ENCODE results near the gene RAI14.
"Not testable (repeated sequence)": the region's sequence is repeated elsewhere in the genome, so short reads cannot be mapped to it uniquely, and the experiment has no call there.

Gene RAI14

GRCh38 chr5:34699155-34700077, 43.3 kb downstream of the RAI14 start:
- DNase-seq (ENCODE audit: low spot score), result no peak

DNA sequence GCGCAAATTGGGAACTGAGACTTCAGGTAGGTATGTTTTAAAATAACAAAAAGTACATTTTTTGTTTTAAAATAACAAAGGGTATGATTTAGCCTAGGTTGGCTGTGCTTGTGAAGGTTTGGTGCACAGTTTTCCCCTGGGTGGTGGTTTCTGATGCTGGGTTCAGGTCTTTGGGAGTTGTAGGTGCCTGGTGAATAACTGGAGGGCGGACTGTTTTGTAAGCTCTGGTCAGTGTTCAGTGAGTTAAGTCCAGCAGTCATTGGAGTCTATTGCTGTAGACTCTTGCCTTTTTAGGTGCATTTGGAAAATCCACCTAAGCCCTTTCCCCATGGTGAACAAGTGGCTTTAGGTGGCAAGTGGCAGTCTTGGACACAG, 43.9 kb downstream of the RAI14 start:
- no peak for DNase-seq (ENCODE audit: low spot score)

DNA sequence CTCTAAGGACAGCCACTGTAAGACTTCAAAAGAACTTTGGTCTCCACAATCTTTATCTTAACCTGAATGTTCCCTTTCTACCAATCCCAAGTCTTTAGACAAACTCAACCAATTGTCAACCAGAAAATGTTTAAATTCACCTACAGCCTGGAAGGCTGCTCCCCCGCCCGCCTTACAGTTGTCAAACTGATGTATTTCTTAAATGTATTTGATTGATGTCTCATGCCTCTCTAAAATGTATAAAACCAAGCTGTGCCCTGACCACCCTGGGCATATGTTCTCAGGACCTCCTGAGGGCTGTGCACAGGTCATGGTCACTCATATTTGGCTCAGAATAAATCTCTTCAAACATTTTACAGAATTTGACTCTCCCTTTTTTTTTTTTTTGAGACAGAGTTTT, 45.3 kb downstream of the RAI14 start:
- not testable (repeated sequence) for DNase-seq (ENCODE audit: low spot score)

- no peak for DNase-seq (ENCODE audit: low spot score)
These were observed 47.9 kb downstream of the RAI14 start for GRCh38 chr5:34703767-34704713.

- no peak for DNase-seq (ENCODE audit: low spot score)
These were observed 50.0 kb downstream of the RAI14 start for GRCh38 chr5:34706084-34706483.

GRCh38 chr5:34707451-34708107, 51.5 kb downstream of the RAI14 start:
- no peak for DNase-seq (ENCODE audit: low spot score)

DNA sequence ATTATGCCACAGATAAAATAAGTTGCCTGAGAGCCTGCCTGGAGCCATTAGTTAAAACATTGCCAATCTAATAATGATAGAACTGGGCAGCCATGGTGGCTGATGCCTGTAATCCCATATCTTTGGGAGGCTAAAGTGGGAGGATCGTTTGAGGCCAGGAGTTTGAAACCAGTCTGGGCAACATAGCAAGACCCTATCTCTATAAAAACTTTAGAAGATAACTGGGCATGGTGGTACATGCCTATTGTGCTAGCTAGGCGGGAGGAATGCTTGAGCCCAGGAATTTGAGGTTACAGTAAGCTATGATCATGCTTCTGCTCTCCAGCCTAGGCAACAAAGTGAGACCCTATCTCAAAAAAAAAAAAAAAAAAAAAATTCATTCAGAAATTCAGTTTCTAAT, 52.6 kb downstream of the RAI14 start:
- no peak for DNase-seq (ENCODE audit: low spot score)

DNA sequence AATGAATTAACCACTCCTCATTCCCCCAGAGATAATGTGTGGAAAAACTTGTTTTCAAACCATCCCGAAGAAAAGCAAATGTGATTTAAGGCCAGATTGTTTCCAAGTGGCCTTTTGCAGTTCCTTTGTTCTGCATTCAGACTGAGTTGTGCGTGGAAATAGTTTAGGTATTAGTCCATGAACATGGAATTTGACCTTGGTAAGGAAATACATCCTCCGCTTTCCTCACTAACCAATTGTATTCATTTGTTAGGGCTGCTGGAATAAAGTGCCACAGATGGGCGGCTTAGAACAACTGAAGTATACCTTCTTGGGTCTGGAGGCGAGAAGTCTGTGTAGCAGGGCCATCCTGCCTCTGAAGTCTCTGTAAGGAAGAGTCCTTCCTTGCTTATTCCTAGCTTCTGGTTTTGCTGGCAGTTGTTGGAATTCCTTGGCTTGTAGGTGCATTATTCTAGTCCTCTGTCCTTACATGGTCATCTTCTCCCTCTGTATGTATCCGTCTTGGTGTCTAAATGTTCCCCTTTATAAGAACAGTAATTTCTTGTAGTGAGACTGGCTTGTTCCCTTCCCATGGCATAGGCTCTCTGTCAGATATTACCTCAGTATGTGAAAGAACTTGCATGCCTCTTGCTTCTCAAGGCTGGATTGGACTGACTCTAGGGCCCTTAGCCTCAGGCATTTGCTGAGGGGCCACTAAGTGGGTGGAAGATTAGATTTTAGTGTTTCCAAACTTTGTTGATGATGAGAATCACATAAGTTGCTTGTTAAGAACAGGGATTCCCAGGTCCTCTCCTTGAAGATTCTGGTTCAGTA, 53.9 kb downstream of the RAI14 start:
- no peak for DNase-seq (ENCODE audit: low spot score)

DNA sequence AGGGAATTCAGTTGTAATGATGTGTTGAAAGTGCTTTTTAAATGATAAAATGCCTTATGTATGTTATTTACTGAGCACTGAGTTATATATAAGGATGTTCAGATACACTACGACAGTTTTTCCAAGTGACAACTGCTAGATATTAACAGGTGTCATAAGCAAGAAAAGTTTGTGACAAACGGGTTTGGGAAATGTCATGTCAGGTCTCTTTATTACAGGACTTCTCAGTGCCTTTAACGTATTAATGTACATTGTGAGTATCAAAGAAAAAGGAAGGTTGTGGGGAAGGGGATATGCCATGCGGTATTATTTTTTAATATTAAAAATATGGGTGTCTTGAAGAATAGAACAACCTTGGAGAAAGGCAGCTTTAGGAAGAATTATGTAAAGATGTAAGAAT, 56.4 kb downstream of the RAI14 start:
- DNase-seq (ENCODE audit: low spot score), result no peak

DNA sequence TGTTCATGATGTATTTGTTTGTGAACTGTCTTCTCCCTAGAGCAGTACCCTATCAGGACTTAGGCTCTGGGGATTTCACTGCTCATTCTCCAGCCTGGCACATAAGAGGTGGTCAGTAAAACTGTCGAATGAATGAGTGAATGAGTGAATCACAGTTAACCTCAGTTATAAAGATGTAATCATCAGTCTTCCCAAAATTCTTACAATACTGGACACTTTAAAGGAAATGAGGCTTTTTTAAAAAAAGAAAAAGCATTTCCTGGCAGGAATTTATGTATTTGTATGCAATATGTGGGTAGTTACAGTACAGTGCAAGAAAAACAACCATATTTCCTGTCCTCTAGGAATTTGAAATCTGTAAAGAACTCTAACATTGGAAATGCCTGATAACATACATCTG, 59.6 kb downstream of the RAI14 start:
- DNase-seq (ENCODE audit: low spot score), result no peak

GRCh38 chr5:34716986-34717385, 60.9 kb downstream of the RAI14 start:
- no peak for DNase-seq (ENCODE audit: low spot score)

- DNase-seq (ENCODE audit: low spot score), result no peak
These were observed 61.5 kb downstream of the RAI14 start for GRCh38 chr5:34717426-34718327.

DNA sequence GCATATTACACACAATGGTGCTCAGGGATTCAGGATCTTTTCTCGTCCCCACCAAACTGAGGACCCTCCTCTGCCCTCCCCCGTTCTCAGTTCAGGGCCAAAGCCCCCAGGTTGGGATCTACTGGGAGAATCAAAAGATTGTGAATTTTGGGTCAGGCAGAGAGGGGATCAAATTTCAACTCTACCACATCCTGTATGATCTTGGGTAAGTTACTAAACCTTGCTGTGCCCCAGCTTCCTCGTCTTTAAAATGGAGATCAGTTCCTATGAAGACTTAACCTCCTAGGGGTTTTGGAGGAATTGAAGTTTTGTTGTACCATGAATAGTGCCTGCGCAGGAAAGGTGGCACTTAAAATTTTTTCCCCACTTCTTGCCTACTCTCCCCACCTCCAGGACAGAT, 62.4 kb downstream of the RAI14 start:
- DNase-seq (ENCODE audit: low spot score), result no peak

- no peak for DNase-seq (ENCODE audit: low spot score)
These were observed 62.9 kb downstream of the RAI14 start for GRCh38 chr5:34719029-34719428.

GRCh38 chr5:34721327-34721726, 65.2 kb downstream of the RAI14 start:
- DNase-seq (ENCODE audit: low spot score), result no peak

GRCh38 chr5:34722183-34722582, 66.1 kb downstream of the RAI14 start:
- no peak for DNase-seq (ENCODE audit: low spot score)

DNA sequence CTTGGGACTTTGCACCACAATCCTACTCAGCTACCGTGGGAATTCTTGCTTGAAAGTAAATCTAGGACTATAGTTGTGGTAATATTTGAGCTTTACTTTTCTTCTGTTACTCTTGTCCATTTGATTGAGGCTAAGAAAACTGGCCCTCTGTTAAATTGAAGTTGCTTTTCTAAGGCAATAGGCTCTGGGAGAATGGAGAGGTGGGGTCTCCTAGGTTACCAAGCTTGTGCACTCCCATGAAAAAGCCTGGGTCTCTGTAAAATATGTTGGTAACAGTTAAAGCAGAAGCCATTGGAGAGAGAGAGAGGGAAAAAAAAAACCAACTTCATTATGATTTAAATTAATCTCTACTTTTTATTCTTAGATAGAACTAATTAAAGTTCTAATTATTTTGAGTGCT, 68.6 kb downstream of the RAI14 start:
- DNase-seq (ENCODE audit: low spot score), result no peak

DNA sequence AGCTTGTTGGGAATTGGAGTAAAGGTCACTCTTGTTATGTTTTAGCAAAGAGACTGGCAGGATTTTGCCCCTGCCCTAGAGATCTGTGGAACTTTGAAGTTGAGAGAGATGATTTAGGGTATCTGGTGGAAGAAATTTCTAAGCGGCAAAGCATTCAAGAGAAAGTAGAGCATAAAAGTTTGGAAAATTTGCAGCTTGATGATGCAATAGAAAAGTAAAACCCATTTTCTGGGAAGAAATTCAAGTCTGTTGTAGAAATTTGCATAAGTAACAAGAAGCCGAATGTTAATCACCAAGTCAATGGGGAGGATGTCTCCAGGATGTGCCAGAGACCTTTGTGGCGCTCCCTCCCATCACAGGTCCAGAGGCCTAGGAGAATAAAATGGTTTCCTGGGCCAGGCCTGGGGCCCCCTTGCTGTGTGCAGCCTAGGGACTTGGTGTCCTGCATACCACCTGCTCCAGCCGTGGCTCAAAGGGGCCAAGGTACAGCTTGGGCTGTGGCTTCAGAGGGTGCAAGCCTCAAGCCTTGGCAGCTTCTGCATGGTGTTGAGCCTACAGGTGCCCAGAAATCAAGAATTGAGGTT, 71.1 kb downstream of the RAI14 start:
- not testable (repeated sequence) for DNase-seq (ENCODE audit: low spot score)

- DNase-seq (ENCODE audit: low spot score), result no peak
These were observed 72.1 kb downstream of the RAI14 start for GRCh38 chr5:34728236-34728635.

All from globus pallidus (tissue), 1 donor.